Germinal center (tissue), 1 donor: ENCODE results near the gene HSBP1L1.

ENCODE experiments used
- DNase-seq: peaks from one replicate; pipeline ENCODE4 v3.0.0; 2012; ENCODE audit warnings: mixed read lengths, low spot score

Gene HSBP1L1

DNA sequence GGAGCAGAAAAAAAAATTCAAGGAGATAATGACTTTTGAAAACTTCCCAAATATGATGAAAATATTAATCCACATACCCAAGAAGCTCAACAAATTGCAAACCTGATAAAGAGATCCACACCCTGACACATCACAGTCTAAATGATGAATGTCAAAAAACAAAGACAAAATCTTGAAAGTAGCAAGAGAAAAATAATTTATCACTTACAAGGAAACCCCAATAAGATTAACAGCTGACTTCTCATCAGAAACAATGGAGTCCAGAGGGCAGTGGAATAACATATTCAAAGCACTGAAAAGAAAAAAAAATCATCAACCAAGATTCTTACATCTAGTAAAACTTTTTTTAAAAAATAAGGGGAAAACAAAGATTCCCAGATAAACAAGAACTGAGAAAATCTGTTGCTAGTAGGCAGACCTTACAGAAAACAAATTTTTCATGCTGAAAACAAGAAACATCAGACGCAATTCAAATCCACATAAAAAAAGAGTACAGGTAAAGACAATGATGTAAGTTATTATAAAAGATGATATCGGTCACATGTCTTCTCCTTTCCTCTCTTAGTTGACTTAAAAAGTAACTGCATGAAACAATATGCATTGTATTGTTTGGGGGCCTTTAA lies 34.3 kb upstream of the HSBP1L1 start:
- DNase-seq, result no peak

DNA sequence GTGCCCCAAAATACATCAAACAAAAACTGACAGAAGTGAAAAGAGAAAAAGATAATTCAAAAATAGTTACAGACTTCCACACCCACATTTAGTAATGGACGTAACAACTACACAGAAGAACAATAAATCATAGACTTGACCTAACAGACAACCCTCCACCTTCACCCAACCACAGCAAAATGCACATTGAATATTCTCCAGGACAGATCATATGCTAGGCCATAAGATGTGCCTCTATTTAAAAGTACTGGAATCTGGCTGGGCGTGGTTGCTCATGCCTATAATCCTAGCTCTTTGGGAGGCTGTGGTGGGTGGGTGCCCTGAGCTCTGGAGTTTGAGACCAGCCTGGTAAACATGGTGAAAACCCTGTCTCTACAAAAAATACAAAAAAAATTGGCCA lies 33.0 kb upstream of the HSBP1L1 start:
- DNase-seq, result no peak

DNA sequence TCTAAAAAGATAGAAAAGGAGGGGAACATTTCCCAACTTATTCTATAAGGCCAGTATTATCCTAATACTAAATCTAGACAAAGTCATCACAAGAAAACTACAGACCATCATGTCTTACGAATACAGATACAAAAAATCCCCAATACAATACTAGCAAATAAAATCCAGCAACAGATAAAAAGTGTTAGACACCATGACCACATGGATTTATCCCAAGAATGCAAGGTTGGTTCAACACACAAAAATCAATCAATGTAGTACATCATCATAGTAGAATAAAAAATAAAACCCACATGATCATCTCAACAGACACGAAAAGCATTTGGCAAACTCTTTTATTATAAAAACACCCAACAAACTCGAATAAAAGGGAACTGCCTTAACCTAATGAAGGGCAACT lies 31.5 kb upstream of the HSBP1L1 start:
- no peak for DNase-seq

DNA sequence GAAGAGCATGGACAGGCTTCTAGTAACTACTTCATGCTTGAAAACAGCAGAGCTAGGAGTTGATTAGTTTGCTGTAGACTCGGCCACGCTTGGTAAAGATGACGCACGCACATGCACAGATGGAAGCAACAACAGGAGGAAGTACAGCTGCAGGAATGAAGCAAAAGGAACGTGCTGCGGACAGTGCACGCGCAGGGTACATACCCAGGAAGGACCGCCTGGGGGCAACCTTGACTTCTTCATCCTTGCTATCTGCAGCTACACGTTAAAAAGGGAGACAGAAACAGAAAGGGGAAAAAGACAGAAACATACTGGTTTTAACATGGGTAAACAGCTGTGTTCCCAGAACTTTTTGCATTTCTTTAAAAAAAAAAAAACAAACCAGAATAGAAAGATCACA lies 30.7 kb upstream of the HSBP1L1 start:
- DNase-seq, result no peak

DNA sequence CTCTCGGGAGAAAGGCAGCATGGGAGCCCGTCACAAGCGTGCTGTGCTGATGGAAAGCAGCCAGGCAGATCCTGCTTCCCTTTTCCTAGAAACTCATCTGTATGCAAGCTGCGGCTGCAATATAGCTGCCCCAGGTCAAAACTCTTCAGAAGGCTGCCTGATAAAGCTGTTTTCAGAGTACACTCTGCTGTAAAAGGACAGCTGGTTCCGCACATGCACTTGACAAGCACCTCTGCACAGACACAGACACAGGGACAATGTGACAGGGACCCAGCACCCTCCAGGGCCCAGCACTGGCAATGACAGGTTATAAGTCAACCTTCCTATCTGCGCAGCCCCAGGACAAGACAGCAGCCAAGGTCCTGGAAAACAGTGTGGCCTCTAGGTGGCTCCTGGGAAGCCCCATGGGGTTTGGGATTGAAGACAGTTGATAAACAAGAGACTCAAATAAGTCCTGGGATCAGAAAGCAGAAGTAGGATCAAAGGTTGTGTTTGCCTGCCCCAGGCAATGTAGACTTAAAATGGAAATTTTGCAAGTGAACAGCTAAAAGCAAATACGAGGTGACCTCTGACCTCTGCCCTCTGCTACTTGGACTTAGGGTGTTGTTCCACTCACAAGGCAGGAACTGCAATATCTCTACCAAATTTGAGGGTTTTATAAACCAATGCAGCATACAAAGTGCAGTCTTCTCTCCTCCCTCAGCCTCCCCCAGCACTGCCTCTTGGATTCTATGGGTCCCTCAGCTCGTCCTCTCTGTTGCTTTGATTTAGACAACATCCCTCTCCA lies 29.9 kb upstream of the HSBP1L1 start:
- DNase-seq, result no peak

DNA sequence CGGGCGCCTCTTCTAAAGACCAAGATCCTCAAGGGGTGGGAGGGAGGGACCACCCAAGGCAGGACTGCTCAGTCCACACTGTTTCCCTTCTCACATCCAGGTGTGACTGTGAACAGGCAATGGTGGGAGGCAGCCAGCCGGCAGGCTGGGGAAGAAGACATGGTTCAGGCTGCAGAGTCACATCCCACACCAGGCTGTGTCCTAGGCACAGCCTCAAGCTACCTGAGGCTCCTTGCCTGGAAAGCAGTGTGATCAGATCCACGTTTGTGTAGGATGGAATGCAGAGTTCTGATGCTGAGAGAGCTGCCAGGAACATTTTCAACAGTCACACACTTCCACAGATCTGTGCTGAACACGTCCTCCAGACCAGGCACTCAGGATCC lies 29.4 kb upstream of the HSBP1L1 start:
- no peak for DNase-seq

DNA sequence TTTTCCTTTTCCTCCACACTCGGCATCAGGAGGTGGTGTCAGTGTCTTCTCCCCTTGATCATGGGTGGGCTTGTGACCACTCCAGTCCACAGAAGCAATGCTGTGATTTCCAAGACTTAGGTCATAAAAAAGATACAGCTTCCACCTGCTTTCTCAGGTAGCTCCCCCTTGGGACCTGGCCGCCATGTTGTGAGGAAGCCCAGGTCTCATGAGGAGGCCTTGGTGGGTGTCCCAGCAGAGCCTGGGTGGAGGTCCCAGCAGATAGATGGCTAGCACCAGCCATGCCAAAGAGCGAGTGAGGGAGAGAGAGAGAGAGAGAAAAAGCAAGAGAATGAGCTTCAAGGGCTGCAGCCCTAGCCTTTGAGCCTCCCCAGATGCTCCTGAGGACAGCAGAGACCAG lies 28.9 kb upstream of the HSBP1L1 start:
- no peak for DNase-seq

DNA sequence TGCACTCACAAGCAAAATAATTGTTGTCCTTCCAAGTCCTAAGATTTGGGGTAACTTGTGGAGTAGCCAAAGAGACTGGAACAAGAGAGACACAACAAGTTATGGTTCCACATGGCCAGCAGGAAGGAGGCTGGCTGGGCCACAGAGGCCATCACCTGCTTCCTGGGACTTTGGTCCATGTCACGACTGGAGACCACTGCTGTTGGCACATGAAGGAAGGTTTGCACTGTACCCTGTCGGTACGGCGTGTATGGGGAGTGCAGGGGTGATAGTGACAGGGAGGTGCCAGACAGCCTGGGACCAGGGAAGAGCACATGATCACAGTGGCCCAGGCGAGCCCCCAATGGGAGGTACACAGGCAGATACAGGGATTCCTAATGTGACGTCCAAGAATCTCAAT lies 28.5 kb upstream of the HSBP1L1 start:
- no peak for DNase-seq

DNA sequence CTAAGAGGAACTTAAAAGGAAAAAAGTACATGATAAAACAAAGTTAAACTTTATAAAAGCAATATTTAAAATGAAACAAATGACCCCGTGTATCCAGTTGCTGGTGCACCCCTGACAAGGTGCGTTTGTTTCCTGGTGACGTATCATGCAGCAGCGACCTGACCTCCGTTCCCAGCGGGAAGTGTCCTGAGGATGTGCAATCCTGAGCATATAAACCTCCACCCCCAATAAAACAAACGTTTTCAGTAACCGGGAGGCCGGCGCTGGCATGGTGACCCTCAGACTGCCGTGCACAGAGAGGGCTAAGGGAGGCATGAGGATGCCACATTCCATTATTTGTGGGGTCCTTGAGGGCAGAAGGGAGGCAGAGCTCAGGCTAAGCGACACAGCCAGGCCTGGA lies 27.8 kb upstream of the HSBP1L1 start:
- DNase-seq, result no peak

DNA sequence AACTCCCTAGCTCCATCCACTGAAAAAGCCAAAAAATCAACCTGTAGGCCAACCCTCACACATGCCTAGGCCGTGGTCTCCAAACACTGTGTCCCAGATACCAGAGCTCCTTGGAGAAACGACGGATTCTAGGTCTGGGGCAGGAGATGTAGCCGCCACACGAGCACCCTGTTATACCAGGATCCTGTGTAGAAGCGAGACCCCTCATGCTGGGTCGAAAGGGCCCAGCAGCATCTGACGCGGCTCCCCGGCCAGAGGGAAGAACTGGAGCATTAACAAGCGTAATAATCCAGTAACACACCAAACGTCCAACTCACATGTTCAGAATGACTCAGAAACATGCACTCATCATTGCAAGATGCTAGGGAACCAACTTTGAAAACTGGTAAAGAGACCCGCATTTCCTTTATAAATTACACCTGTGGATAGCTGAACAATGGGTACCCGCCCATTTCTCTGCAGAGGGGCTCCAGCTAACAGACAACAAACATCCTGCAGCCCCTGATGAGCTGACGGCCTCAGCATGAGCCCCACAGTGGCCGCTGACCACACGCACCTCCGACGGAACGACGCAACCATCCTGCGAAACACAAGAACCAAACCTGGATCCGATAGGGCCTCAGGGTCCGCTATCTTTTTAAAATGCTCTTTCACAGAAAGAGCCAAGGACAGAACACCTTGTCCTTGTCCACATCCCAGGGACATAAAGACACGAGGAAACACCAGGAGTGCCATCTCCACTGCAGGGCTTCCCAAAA lies 27.2 kb upstream of the HSBP1L1 start:
- DNase-seq, result no peak

DNA sequence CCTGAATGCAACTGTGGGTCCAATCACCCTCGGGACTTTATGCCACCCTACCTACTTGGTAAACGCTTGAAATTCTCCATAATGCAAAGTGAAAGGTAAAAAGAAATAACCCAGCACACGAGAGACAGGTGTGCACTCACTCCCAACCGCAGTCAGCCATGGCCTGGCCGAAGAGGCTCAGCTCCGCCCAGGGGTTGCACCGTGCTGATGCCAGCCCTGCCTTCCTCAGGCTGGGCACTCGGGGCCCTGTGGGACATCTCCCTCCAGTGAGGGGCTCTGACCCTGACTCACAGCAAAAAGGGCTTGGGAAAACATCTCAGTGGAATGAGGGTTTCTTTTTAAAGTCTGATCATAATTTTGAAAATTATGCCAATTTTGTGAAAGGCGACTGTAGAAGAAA lies 26.2 kb upstream of the HSBP1L1 start:
- no peak for DNase-seq

DNA sequence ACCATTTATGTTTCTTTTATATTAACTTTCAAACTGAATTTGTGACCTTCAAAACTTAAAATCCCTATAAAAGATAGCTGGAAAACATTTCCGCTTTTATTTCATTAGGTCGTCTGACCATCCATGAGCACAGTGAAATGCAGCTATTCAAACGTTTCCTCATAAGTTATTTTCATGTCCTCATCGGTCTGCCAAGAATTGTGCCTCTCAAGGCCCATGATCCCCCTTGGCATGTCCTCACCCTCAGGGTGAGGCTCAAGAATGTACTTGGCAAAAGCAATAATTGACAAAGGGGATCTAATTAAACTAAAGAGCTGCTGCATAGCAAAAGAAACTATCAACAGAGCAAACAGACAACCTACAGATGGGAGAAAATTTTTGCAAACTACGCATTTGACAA lies 25.3 kb upstream of the HSBP1L1 start:
- no peak for DNase-seq

DNA sequence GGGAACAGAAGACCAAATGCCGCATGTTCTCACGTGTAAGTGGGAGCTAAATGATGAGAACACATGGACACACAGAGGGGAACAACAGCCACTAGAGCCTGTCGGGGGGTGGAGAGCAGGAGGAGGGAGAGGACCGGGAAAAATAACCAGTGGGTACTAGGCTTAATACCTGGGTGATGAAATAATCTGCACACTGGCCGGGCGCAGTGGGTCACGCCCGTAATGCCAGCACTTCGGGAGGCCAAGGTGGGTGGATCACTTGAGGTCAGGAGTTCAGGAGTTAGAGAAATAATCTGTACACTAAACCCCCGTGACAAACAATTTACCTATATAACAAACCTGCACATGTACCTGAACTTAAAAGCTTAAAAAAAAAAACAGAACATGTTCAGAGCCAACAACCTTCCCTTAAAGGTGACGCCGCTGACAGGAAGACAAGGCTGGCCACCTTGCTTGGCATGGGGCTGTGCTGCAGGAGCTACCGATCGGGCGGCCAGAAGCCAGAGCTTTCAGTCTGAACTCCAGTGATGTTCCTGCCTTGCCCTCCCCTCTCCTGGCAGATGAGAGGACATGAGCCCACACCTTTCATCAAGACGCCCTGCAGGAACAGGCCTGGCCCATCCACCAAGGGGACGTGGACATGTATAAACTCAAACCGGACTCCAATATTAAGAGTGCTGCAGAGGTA lies 24.2 kb upstream of the HSBP1L1 start:
- DNase-seq, result no peak

DNA sequence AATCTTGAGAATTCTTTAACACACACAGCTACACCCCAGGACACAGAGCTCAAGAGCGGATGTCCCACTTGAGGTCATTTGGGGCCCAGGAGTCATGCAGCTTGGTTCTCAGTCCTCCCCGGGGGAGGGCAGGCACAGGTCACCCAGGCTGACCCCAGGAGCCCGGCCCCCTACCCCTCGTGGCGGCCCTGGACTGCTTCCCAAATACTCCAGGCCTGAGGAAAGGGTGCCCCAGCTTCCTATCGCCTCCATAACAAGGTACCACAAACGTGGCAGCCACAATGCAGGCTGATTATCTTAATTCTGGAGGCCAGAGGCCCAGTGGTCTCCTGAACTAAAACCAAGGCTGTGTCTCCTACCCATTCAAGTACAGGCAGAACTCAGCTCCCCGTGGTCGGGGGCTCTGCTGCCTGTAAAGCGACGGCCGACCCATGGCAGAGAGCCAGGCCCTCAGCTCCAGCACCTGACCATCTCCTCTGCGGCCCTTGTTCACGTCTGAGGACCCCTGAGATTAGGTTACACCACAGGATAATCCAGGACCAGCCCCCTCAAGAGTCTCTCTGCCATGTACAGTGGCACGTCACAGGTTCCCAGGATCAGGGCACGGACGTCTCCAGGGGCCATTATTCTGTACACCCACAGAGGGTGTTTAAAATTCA lies 23.5 kb upstream of the HSBP1L1 start:
- DNase-seq, result no peak

DNA sequence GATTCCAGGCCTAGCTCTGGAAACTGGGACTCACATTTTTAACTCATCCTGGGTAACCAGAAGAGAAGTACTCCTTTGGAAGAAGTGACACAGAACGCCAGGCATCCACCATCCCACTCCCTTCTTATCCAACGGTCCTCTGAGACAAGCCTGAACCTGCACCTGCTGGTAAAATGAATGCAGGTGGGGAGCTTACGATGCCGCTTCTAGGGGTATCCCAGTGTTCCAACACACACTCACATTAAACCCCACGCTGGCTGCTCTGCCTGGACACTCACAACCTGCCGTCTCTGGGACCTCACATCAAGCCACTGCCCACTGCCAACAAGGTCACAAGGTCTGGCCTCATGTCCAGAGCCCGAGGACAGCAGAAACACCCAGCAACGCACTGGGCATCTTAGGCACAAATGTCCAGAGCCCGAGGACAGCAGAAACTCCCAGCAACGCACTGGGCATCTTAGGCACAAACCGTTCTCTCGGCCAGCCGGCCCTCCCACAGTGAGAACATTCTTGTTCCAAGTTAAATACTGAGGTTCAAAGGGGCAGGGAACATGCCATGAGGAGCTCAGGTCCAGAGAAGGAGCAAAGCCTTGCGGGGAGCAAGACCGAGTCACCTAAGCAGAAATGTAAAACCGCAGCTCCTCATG lies 22.8 kb upstream of the HSBP1L1 start:
- DNase-seq, result no peak

DNA sequence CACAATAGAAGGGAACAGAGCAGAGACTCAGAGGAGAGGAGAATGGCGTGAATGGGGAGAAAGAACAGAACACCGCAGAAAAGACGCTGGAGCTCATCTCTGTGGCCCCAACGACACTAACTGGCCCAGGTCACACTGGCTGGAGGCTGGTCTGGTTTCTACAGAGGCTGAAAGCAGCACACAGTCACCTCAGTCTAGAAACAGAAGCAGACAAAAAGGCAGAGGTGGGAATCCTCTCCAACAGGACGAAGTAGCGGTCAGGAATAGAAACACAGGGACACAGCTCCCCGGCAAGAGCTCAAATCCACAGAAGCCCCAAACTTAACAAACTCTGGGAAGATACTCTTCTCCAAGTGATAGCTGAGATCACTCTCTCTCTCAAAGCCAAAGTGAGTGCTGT lies 22.2 kb upstream of the HSBP1L1 start:
- DNase-seq, result no peak

DNA sequence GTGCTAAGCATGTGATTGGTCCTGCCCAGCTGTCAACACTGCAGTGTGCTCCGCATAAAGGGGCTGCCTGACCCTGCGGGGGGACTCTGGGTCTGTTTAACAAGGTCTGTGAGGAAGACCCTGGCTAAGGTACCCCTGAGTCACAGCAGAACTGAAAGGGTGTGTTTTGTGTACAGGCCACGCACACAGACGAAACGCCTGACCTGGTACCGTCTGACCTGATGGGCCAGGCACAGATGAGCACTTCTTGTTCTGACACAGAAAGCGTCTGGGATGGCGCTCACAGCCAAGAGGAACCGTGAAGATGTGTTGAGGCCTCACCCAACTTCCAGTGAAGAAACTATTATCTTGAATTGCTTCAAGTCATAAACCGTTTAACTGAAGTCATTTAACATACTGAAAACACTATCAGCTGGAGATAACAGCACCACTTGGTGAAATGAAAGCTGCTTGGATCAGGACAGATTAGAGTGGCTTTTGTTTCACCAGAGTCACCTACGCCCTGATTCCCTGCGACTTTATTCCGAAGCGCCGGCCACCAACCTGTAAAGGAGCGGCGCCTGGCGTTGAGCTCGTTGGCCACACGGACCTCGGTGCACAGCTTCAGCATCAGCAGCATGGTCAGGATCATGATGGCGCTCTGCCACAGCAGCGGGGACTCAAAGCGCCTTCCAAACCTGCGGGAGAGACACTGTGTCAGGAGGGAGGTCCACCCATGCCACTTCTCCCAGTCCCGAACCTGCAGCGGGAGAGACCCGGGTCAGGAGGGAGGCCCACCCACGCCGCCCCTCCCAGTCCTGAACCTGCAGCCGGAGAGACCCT lies 21.4 kb upstream of the HSBP1L1 start:
- DNase-seq, result no peak

DNA sequence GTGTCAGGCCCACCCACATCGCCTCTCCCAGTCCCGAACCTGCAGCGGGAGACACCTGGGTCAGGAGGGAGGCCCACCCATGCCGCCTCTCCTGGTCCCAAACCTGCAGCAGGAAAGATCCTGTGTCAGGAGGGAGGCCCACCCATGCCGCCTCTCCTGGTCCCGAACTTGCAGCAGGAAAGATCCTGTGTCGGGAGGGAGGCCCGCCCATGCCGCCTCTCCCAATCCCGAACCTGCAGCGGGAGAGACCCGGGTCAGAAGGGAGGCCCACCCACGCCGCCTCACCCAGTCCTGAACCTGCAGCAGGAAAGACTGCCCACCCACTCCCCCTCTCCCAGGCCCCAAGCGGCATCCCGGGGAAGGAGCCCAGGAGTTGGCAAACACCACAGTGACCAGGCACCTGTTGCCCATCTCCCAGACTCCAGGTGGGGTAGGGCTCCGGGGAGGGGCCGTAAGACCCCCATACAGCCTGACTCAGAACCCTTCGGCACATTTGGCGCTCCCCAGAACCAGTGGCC lies 20.8 kb upstream of the HSBP1L1 start:
- DNase-seq, result no peak

DNA sequence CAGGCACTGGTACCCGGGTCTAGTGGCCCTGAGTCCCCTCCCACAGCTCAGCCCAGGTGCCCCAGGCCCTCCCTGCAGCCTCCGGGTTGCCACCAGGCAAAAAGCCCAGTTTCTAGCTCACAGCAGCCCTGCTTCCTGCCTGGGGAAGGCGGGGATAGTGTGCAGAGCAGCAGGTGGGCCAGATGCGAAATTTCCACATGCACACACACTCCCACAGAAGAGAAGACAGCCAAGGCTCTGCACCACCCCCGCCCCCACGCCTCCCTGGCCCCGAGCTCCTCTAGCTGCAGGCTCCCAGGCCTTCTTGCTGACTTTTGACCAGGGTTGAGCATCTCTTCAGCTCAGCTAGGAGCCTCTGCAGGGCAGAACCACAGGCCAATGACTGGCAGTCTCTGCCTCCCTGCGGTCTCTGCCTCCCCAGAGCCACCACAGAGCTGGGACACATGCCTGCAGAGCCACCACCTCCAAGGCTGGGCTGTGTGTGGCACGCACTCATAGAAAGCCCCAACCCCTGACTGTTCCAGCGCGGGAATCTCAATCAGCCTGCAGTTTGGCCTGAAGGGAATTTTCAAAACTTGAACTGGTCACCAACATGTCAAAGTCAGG lies 20.2 kb upstream of the HSBP1L1 start:
- DNase-seq, result no peak

DNA sequence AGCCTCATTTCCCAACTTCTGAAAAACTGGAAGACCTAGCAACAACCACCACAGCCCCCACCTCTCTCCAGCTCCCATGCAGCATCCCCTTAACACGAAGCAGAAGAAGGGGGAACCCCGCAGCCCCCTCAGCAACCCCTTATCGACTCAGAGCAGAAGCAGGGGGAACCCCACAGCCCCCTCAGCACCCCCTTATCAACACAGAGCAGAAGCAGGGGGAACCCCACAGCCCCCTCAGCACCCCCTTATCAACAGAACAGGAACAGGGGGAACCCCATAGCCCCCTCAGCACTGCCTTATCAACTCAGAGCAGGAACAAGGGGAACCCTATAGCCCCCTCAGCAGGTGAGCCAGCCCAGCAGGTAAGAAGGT lies 19.7 kb upstream of the HSBP1L1 start:
- no peak for DNase-seq
